GM19324 (cell line): ENCODE data around the gene TAX1BP3.

Source experiments
- ATAC-seq: cut with Tn5 transposase; IDR thresholded peaks from one replicate; pipeline ENCODE4 v1.9.1; 2021; ENCODE audit warnings: mild to moderate bottlenecking, moderate library complexity; ENCODE audit not compliant: unreplicated experiment, low FRiP score

Gene TAX1BP3

GRCh38 chr17:3660311-3660891, 8.0 kb downstream of the TAX1BP3 start:
- ATAC-seq, result no peak

GRCh38 chr17:3659541-3660111, 8.8 kb downstream of the TAX1BP3 start:
- no peak for ATAC-seq

- ATAC-seq, result no peak
These were observed 9.5 kb downstream of the TAX1BP3 start for GRCh38 chr17:3658784-3659449.

GRCh38 chr17:3657874-3658783, 10.2 kb downstream of the TAX1BP3 start:
- ATAC-seq, result no peak

- no peak for ATAC-seq
These were observed 10.8 kb downstream of the TAX1BP3 start for GRCh38 chr17:3657588-3657869.

GRCh38 chr17:3656755-3657587, 11.4 kb downstream of the TAX1BP3 start:
- no peak for ATAC-seq

- ATAC-seq, result no peak
These were observed 12.0 kb downstream of the TAX1BP3 start for GRCh38 chr17:3656353-3656752.

- ATAC-seq, result no peak
These were observed 12.6 kb downstream of the TAX1BP3 start for GRCh38 chr17:3655766-3656165.

- ATAC-seq, result no peak
These were observed 20.4 kb downstream of the TAX1BP3 start for GRCh38 chr17:3647769-3648555.

- ATAC-seq, result no peak
These were observed 21.1 kb downstream of the TAX1BP3 start for GRCh38 chr17:3647251-3647650.

- ATAC-seq, result no peak
These were observed 23.1 kb downstream of the TAX1BP3 start for GRCh38 chr17:3645310-3645709.

- no peak for ATAC-seq
These were observed 24.5 kb downstream of the TAX1BP3 start for GRCh38 chr17:3643889-3644349.

GRCh38 chr17:3641717-3642486, 26.5 kb downstream of the TAX1BP3 start:
- no peak for ATAC-seq

GRCh38 chr17:3641014-3641413, 27.4 kb downstream of the TAX1BP3 start:
- ATAC-seq, result no peak

GRCh38 chr17:3639981-3640596, 28.3 kb downstream of the TAX1BP3 start:
- no peak for ATAC-seq

GRCh38 chr17:3636908-3637373, 31.4 kb downstream of the TAX1BP3 start:
- ATAC-seq, result peak; percentile 18

- ATAC-seq, result peak; percentile 96
These were observed 32.0 kb downstream of the TAX1BP3 start, which contains the start of the genes CTNS and SHPK for GRCh38 chr17:3636154-3636907. TSS of gene CTNS (plus strand) at chr17:3636760. CDS start at chr17:3640207, 3,447 bp downstream. TSS of gene SHPK (minus strand) at chr17:3636250. CDS start at chr17:3636219, 31 bp downstream.
